ENCODE measurements around the gene ITFG1. TPM values are rescaled to one million over a fixed set of nuclear protein-coding genes. Genes with fewer than 3 reads are reported as not detected.
A peak's percentile ranks its signal among the peaks of the same experiment; 100 is the strongest.

Gene ITFG1
- total and polyA plus RNA-seq, 4 experiments from 2014 or later, result 26.1 to 31.3 (median 28.3) TPM

- H3K9me3 Mint-ChIP-seq, result no peaks in the 10 kb centered on the region
- Histone ChIP-seq H3K36me3 (ENCODE audit: insufficient read depth, low read length) (peaks cover 3% of the 10 kb centered on the region), H3K27me3 (ENCODE audit: insufficient read depth, low read length) (no peaks in the 10 kb centered on the region), H3K4me1 (ENCODE audit: insufficient read depth, low read length) (peaks cover 32% of the 10 kb centered on the region), H3K27ac (ENCODE audit: low read depth, low read length) (no peak overlapping the region), H3K4me3 (ENCODE audit: low read length in 2 of 2) (no peak overlapping the region), H3K9me3 (ENCODE audit: control insufficient read depth in 1 of 2, low read length in 2 of 2) (no peaks in the 10 kb centered on the region)
- DNase-seq, result no peak
- POLR2A ChIA-PET (ENCODE audit: partially characterized antibody), result no interaction called here
- H3K27ac Mint-ChIP-seq, result peak overlapping the region in 2 of 7 donors; percentile 26 to 75
- CTCF ChIA-PET (ENCODE audit: partially characterized antibody), result no interaction called here
- no peaks in the 10 kb centered on the region for H3K27me3 Mint-ChIP-seq
- H3K4me3 Mint-ChIP-seq, result peak overlapping the region in 1 of 8 donors; percentile 49
- peaks cover 12 to 14% of the 10 kb centered on the region in 2 donors for H3K36me3 Mint-ChIP-seq
- peaks cover 27 to 64% (median 46%) of the 10 kb centered on the region in 4 donors for H3K4me1 Mint-ChIP-seq
- intact Hi-C loops (cut with micrococcal nuclease), result loop anchor here (10.0 kb wide), 2 partner anchors 919 to 1149 kb away; partner anchors contain the start of genes N4BP1 and SIAH1
These were observed 5.2 kb upstream of the ITFG1 start for GRCh38 chr16:47465919-47466630.

GRCh38 chr16:47463771-47464624 lies 3.1 kb upstream of the ITFG1 start:
- Mint-ChIP-seq H3K27ac (no peak overlapping the region), H3K36me3 (peaks cover 5 to 21% of the 10 kb centered on the region in 2 donors), H3K9me3 (no peaks in the 10 kb centered on the region), H3K4me1 (peaks cover 35 to 74% (median 57%) of the 10 kb centered on the region in 4 donors), H3K4me3 (peak overlapping the region in 5 of 8 donors; percentile 5 to 97 (median 30)), H3K27me3 (no peaks in the 10 kb centered on the region)
- Histone ChIP-seq H3K36me3 (ENCODE audit: insufficient read depth, low read length) (peaks cover 3% of the 10 kb centered on the region), H3K27me3 (ENCODE audit: insufficient read depth, low read length) (no peaks in the 10 kb centered on the region), H3K9me3 (ENCODE audit: control insufficient read depth in 1 of 2, low read length in 2 of 2) (no peaks in the 10 kb centered on the region), H3K27ac (ENCODE audit: low read depth, low read length) (no peak overlapping the region), H3K4me3 (ENCODE audit: low read length in 2 of 2) (no peak overlapping the region), H3K4me1 (ENCODE audit: insufficient read depth, low read length) (peaks cover 48% of the 10 kb centered on the region)
- ChIA-PET CTCF (ENCODE audit: partially characterized antibody) (interaction anchor here (0.6 to 3.9 kb wide), 2 partner anchors 14 to 323 kb away, joined by 3 to 22 read pairs; no protein-coding TSS in a partner anchor), POLR2A (ENCODE audit: partially characterized antibody) (no interaction called here)
- intact Hi-C loops (cut with micrococcal nuclease), result loop anchor here (10.0 kb wide), 2 partner anchors 921 to 1151 kb away; partner anchors contain the start of genes N4BP1 and SIAH1
- DNase-seq, result no peak

GRCh38 chr16:47461598-47462266 lies 869 bp upstream of the ITFG1 start:
- Histone ChIP-seq H3K36me3 (ENCODE audit: insufficient read depth, low read length) (peaks cover 3% of the 10 kb centered on the region), H3K4me1 (ENCODE audit: insufficient read depth, low read length) (peaks cover 56% of the 10 kb centered on the region)
- POLR2A ChIA-PET (ENCODE audit: partially characterized antibody), result interaction anchor here (0.6 to 3.2 kb wide), 11 partner anchors 11 to 489 kb away, joined by 3 to 23 read pairs (median 4); partner anchors contain the start of genes DNAJA2 and NETO2

GRCh38 chr16:47460359-47460710 lies 528 bp downstream of the ITFG1 start:
- no peaks in the 10 kb centered on the region for H3K9me3 Mint-ChIP-seq
- H3K9me3 ChIP-seq (ENCODE audit: control insufficient read depth in 1 of 2, low read length in 2 of 2), result no peaks in the 10 kb centered on the region
- ChIA-PET POLR2A (ENCODE audit: partially characterized antibody) (interaction anchor here (0.7 to 3.2 kb wide), 11 partner anchors 9 to 1152 kb away, joined by 3 to 23 read pairs (median 3); partner anchors contain the start of gene DNAJA2), CTCF (ENCODE audit: partially characterized antibody) (interaction anchor here (1.3 to 3.9 kb wide), 4 partner anchors 9 to 321 kb away, joined by 3 to 22 read pairs (median 8); partner anchors contain the start of gene NETO2)
- peaks cover 56% of the 10 kb centered on the region for H3K4me1 ChIP-seq (ENCODE audit: insufficient read depth, low read length)
- H3K27me3 ChIP-seq (ENCODE audit: insufficient read depth, low read length), result no peaks in the 10 kb centered on the region
- H3K36me3 ChIP-seq (ENCODE audit: insufficient read depth, low read length), result peaks cover 3% of the 10 kb centered on the region
- peaks cover 11 to 34% of the 10 kb centered on the region in 2 donors for H3K36me3 Mint-ChIP-seq
- peaks cover 36 to 66% (median 55%) of the 10 kb centered on the region in 4 donors for H3K4me1 Mint-ChIP-seq
- H3K27ac ChIP-seq (ENCODE audit: low read depth, low read length), result peak overlapping the region; percentile 82
- intact Hi-C loops (cut with micrococcal nuclease), result loop anchor here (2.0 to 10.0 kb wide), 3 partner anchors 772 to 1154 kb away; partner anchors contain the start of genes N4BP1, ORC6, SIAH1 and VPS35
- no peak for DNase-seq
- H3K4me3 Mint-ChIP-seq, result peak overlapping the region; percentile 89 to 99 (median 96)
- peak overlapping the region; percentile 74 to 92 for H3K4me3 ChIP-seq (ENCODE audit: low read length in 2 of 2)
- no peaks in the 10 kb centered on the region for H3K27me3 Mint-ChIP-seq
- peak overlapping the region; percentile 87 to 99 (median 96) for H3K27ac Mint-ChIP-seq

More at GRCh38 chr16:47461598-47462266, 869 bp upstream of the ITFG1 start:
- no peaks in the 10 kb centered on the region for H3K9me3 Mint-ChIP-seq
- Histone ChIP-seq H3K4me3 (ENCODE audit: low read length in 2 of 2) (peak overlapping the region; percentile 74 to 78), H3K27me3 (ENCODE audit: insufficient read depth, low read length) (no peaks in the 10 kb centered on the region), H3K9me3 (ENCODE audit: control insufficient read depth in 1 of 2, low read length in 2 of 2) (no peaks in the 10 kb centered on the region), H3K27ac (ENCODE audit: low read depth, low read length) (peak overlapping the region; percentile 82)
- CTCF ChIA-PET (ENCODE audit: partially characterized antibody), result interaction anchor here (0.7 to 3.9 kb wide), 7 partner anchors 11 to 322 kb away, joined by 3 to 22 read pairs (median 3); partner anchors contain the start of gene NETO2
- intact Hi-C loops (cut with micrococcal nuclease), result loop anchor here (1.0 to 10.0 kb wide), 5 partner anchors 318 to 1153 kb away; partner anchors contain the start of genes DNAJA2, N4BP1, NETO2 and ORC6
- peak in 4 of 5 donors; percentile 11 to 38 (median 28) for DNase-seq
- H3K4me3 Mint-ChIP-seq, result peak overlapping the region; percentile 92 to 99 (median 96)
- H3K4me1 Mint-ChIP-seq, result peaks cover 35 to 76% (median 59%) of the 10 kb centered on the region in 4 donors
- H3K27me3 Mint-ChIP-seq, result no peaks in the 10 kb centered on the region
- peak overlapping the region; percentile 85 to 97 (median 94) for H3K27ac Mint-ChIP-seq
- H3K36me3 Mint-ChIP-seq, result peaks cover 7 to 27% of the 10 kb centered on the region in 2 donors

- ChIA-PET POLR2A (ENCODE audit: partially characterized antibody) (interaction anchor here (1.2 to 3.2 kb wide), 4 partner anchors 9 to 486 kb away, joined by 3 to 23 read pairs (median 5); partner anchors contain the start of gene DNAJA2), CTCF (ENCODE audit: partially characterized antibody) (interaction anchor here (2.0 to 2.1 kb wide), 2 partner anchors 8 to 316 kb away, joined by 8 read pairs; partner anchors contain the start of gene NETO2)
- Mint-ChIP-seq H3K4me3 (peak overlapping the region; percentile 89 to 99 (median 96)), H3K27me3 (no peaks in the 10 kb centered on the region), H3K4me1 (peaks cover 39 to 65% (median 54%) of the 10 kb centered on the region in 4 donors), H3K36me3 (peaks cover 16 to 39% of the 10 kb centered on the region in 2 donors), H3K27ac (peak overlapping the region; percentile 87 to 99 (median 96)), H3K9me3 (no peaks in the 10 kb centered on the region)
- Histone ChIP-seq H3K27me3 (ENCODE audit: insufficient read depth, low read length) (no peaks in the 10 kb centered on the region), H3K9me3 (ENCODE audit: control insufficient read depth in 1 of 2, low read length in 2 of 2) (no peaks in the 10 kb centered on the region), H3K4me3 (ENCODE audit: low read length in 2 of 2) (peak overlapping the region in 1 of 2 donors; percentile 92), H3K36me3 (ENCODE audit: insufficient read depth, low read length) (peaks cover 6% of the 10 kb centered on the region), H3K27ac (ENCODE audit: low read depth, low read length) (peak overlapping the region; percentile 82), H3K4me1 (ENCODE audit: insufficient read depth, low read length) (peaks cover 56% of the 10 kb centered on the region)
- DNase-seq, result no peak
- intact Hi-C loops (cut with micrococcal nuclease), result loop anchor here (2.0 to 10.0 kb wide), 3 partner anchors 771 to 1155 kb away; partner anchors contain the start of genes N4BP1, ORC6, SIAH1 and VPS35
These were observed 1.3 kb downstream of the ITFG1 start for GRCh38 chr16:47459603-47460002.

GRCh38 chr16:47458331-47458730 lies 2.5 kb downstream of the ITFG1 start:
- Histone ChIP-seq H3K9me3 (ENCODE audit: control insufficient read depth in 1 of 2, low read length in 2 of 2) (no peaks in the 10 kb centered on the region), H3K27ac (ENCODE audit: low read depth, low read length) (no peak overlapping the region), H3K4me1 (ENCODE audit: insufficient read depth, low read length) (peaks cover 43% of the 10 kb centered on the region), H3K4me3 (ENCODE audit: low read length in 2 of 2) (no peak overlapping the region), H3K27me3 (ENCODE audit: insufficient read depth, low read length) (no peaks in the 10 kb centered on the region), H3K36me3 (ENCODE audit: insufficient read depth, low read length) (peaks cover 7% of the 10 kb centered on the region)
- Mint-ChIP-seq H3K4me3 (peak overlapping the region in 1 of 8 donors; percentile 7), H3K27ac (peak overlapping the region in 4 of 7 donors; percentile 4 to 30 (median 12)), H3K36me3 (peaks cover 26 to 46% of the 10 kb centered on the region in 2 donors), H3K27me3 (no peaks in the 10 kb centered on the region), H3K4me1 (peaks cover 37 to 59% (median 46%) of the 10 kb centered on the region in 4 donors), H3K9me3 (no peaks in the 10 kb centered on the region)
- POLR2A ChIA-PET (ENCODE audit: partially characterized antibody), result no interaction called here
- DNase-seq, result no peak
- CTCF ChIA-PET (ENCODE audit: partially characterized antibody), result no interaction called here
- intact Hi-C loops (cut with micrococcal nuclease), result no loop called here
